ENCODE measurements around the gene DPCD.

The DPCD gene

GRCh38 chr10:101558204-101558603 is 29.9 kb upstream of the DPCD start:
- no peak for TF ChIP-seq CTCF (IDR thresholded peaks at IDR 0.05; ENCODE audit: control insufficient read depth, extremely low read depth, insufficient read depth)
- no peak for DNase-seq (ENCODE audit: low read depth)

GRCh38 chr10:101558671-101559595 is 29.2 kb upstream of the DPCD start:
- no peak for DNase-seq (ENCODE audit: low read depth)
- no peak for TF ChIP-seq CTCF (IDR thresholded peaks at IDR 0.05; ENCODE audit: control insufficient read depth, extremely low read depth, insufficient read depth)
- H3K4me3 ChIP-seq (ENCODE audit: low read depth, low read length): no peak overlapping the region

More at GRCh38 chr10:101558204-101558603, 29.9 kb upstream of the DPCD start:
- H3K4me3 ChIP-seq (ENCODE audit: low read depth, low read length): no peak overlapping the region

GRCh38 chr10:101559596-101560297 is 28.4 kb upstream of the DPCD start:
- TF ChIP-seq CTCF (IDR thresholded peaks at IDR 0.05; ENCODE audit: control insufficient read depth, extremely low read depth, insufficient read depth): no peak

GRCh38 chr10:101560298-101561067 is 27.6 kb upstream of the DPCD start:
- H3K4me3 ChIP-seq (ENCODE audit: low read depth, low read length): no peak overlapping the region
- no peak for TF ChIP-seq CTCF (IDR thresholded peaks at IDR 0.05; ENCODE audit: control insufficient read depth, extremely low read depth, insufficient read depth)
- no peak for DNase-seq (ENCODE audit: low read depth)

More at GRCh38 chr10:101559596-101560297, 28.4 kb upstream of the DPCD start:
- no peak overlapping the region for H3K4me3 ChIP-seq (ENCODE audit: low read depth, low read length)
- DNase-seq (ENCODE audit: low read depth): no peak

- no peak for TF ChIP-seq CTCF (IDR thresholded peaks at IDR 0.05; ENCODE audit: control insufficient read depth, extremely low read depth, insufficient read depth)
- no peak overlapping the region for H3K4me3 ChIP-seq (ENCODE audit: low read depth, low read length)
- DNase-seq (ENCODE audit: low read depth): no peak
Observed at GRCh38 chr10:101561068-101561915, 26.8 kb upstream of the DPCD start.

GRCh38 chr10:101562231-101562630 is 25.9 kb upstream of the DPCD start:
- H3K4me3 ChIP-seq (ENCODE audit: low read depth, low read length): no peak overlapping the region
- TF ChIP-seq CTCF (IDR thresholded peaks at IDR 0.05; ENCODE audit: control insufficient read depth, extremely low read depth, insufficient read depth): no peak
- DNase-seq (ENCODE audit: low read depth): no peak

Data from LNCaP clone FGC (cell line).